ENCODE measurements around the gene GPC6.

DNA sequence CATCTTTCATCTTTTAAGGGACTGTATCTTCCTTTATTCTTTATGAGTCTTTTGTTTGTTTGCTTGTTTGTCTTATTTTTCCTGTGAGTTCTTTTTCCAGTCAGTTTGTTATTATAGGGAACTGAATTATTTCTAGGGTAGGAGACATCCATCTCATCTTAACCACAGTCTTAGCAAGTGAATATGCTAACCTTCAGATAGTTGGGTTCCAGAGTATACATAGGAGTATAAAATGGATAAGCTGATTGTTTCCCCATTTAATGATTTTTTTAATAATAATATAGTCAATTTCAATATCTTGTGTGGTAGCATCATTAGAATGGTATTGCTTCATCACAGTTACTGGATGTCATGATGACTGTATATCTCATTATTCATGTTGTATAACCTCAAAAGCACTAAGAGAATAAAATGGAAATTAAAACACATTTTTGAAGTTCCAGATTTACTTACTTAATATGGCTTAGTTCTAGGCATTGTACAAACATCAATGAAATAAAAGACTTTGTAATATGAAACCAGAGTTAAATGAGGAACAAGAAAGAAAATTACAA, 33.0 kb downstream of the GPC6 start:
- TF ChIP-seq ZNF3 (CRISPR knock-in tag; IDR thresholded peaks at IDR 0.05) (no peak), CBX1 (IDR thresholded peaks at IDR 0.05; ENCODE audit: low read depth) (no peak), MYNN (IDR thresholded peaks at IDR 0.05) (no peak), MYNN (CRISPR knock-in tag; IDR thresholded peaks at IDR 0.05) (no peak), TCF7L2 (IDR thresholded peaks at IDR 0.05; ENCODE audit: low read depth, low read length) (no peak), C11orf30 (IDR thresholded peaks at IDR 0.05; ENCODE audit: low read depth) (no peak), NR1H2 (CRISPR knock-in tag; IDR thresholded peaks at IDR 0.05) (no peak), YY1 (IDR thresholded peaks at IDR 0.05; ENCODE audit: borderline replicate concordance in 1 of 3, control insufficient read depth in 1 of 3, extremely low read depth in 1 of 3, insufficient read depth in 3 of 3, insufficient read length in 1 of 3, insufficient replicate concordance in 2 of 3, low read depth in 1 of 3, low read length in 2 of 3) (no peak), KAT2B (IDR thresholded peaks at IDR 0.05; ENCODE audit: low read depth, low read length) (no peak), E2F5 (CRISPR knock-in tag; IDR thresholded peaks at IDR 0.05) (no peak), ELF4 (CRISPR knock-in tag; IDR thresholded peaks at IDR 0.05) (no peak)
- TF ChIP-seq, protein P1, sequence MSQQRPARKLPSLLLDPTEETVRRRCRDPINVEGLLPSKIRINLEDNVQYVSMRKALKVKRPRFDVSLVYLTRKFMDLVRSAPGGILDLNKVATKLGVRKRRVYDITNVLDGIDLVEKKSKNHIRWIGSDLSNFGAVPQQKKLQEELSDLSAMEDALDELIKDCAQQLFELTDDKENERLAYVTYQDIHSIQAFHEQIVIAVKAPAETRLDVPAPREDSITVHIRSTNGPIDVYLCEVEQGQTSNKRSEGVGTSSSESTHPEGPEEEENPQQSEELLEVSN (IDR thresholded peaks at IDR 0.05; ENCODE audit: borderline replicate concordance in 1 of 2, extremely low read depth in 1 of 2, insufficient read depth in 1 of 2, insufficient read length in 1 of 2, low read depth in 1 of 2, low read length in 1 of 2, poor library complexity in 1 of 2, severe bottlenecking in 1 of 2), result no peak
